Panc1 (cell line): Measurements from ENCODE around the gene MOGAT3.

Experiments
- CTCF ChIP-seq: fragments of 450-650 bp; IDR thresholded peaks from 2 replicates; pipeline ENCODE4 v1.5.1; 2017; ENCODE audit warnings: mild to moderate bottlenecking
- POLR2AphosphoS5 ChIP-seq: IDR thresholded peaks from 2 replicates; pipeline ENCODE4 v1.6.1; 2012; ENCODE audit warnings: mild to moderate bottlenecking, low read depth, low read length, moderate library complexity
- SIN3A ChIP-seq: IDR thresholded peaks from 2 replicates; pipeline ENCODE4 v1.6.1; 2012; ENCODE audit warnings: low read depth, mild to moderate bottlenecking, low read length, moderate library complexity, borderline replicate concordance; ENCODE audit not compliant: insufficient read depth
- TCF7L2 ChIP-seq: IDR thresholded peaks from 2 replicates; pipeline ENCODE4 v1.6.1; 2011; ENCODE audit warnings: mild to moderate bottlenecking, low read depth, low read length, inconsistent platforms
- TF ChIP-seq, protein P1 (sequence below), 2 experiments: IDR thresholded peaks; 2 replicates each; pipeline ENCODE4 v1.6.1; 2011 to 2012; ENCODE audit warnings: low read depth in 2 of 2, control low read depth in 1 of 2, low read length in 1 of 2, mild to moderate bottlenecking in 1 of 2, moderate library complexity in 1 of 2; ENCODE audit not compliant: insufficient read depth in 1 of 2

DNA sequence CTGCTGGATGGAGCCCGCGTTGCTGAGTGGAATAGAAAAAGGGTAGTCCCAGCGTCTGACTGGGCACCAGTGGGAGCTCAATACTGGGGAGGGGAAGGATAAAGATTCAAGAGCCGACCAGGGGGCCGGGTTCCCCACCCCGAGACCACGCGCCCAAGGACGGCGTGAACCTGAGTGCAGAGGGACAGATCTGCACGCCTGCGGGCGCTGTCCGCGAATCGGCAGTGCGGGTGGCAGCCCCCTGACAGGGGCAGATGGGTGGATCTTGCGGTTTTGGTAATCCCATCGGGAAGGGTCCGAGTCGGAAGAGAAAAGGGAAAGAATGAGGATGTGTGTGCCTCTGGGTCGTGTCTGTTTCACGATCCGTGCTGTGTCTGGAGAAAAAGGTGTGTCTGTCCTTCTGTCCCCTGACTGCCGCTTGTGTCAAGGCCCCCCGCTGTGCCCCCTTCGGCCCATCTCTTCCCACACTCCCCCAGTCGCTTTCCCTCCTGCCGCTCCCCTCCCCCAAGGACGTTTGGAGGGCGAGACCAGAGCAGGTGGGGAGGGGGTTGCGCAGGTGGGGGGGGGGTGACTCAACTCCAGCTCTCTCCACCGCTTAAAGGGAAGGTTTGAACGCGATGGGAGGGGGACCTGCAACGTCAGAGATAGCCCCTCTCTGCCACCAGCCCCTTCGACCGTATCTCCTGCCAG lies 34.7 kb downstream of the MOGAT3 start:
- TF ChIP-seq CTCF (no peak), SIN3A (no peak), TCF7L2 (no peak), POLR2AphosphoS5 (0 out of 2 replicates have a peak, but pooled peaks have one; percentile 11)
- TF ChIP-seq, protein P1, sequence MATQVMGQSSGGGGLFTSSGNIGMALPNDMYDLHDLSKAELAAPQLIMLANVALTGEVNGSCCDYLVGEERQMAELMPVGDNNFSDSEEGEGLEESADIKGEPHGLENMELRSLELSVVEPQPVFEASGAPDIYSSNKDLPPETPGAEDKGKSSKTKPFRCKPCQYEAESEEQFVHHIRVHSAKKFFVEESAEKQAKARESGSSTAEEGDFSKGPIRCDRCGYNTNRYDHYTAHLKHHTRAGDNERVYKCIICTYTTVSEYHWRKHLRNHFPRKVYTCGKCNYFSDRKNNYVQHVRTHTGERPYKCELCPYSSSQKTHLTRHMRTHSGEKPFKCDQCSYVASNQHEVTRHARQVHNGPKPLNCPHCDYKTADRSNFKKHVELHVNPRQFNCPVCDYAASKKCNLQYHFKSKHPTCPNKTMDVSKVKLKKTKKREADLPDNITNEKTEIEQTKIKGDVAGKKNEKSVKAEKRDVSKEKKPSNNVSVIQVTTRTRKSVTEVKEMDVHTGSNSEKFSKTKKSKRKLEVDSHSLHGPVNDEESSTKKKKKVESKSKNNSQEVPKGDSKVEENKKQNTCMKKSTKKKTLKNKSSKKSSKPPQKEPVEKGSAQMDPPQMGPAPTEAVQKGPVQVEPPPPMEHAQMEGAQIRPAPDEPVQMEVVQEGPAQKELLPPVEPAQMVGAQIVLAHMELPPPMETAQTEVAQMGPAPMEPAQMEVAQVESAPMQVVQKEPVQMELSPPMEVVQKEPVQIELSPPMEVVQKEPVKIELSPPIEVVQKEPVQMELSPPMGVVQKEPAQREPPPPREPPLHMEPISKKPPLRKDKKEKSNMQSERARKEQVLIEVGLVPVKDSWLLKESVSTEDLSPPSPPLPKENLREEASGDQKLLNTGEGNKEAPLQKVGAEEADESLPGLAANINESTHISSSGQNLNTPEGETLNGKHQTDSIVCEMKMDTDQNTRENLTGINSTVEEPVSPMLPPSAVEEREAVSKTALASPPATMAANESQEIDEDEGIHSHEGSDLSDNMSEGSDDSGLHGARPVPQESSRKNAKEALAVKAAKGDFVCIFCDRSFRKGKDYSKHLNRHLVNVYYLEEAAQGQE (IDR thresholded peaks at IDR 0.05; ENCODE audit: insufficient read depth in 1 of 2, low read depth in 2 of 2, low read length in 1 of 2) = peak in 1 of 2 experiments; percentile 65; a peak in 1 of 4 replicates
